Breast epithelium (tissue), 3 donors: ENCODE results near the gene CPM.

Experiments used
- CTCF ChIP-seq, 3 donors: fragments of 450-650 bp; IDR thresholded peaks; one replicate each; pipeline ENCODE4 v1.5.1; 2016 to 2017; ENCODE audit warnings: antibody characterized with exemption in 3 of 3, mild to moderate bottlenecking in 3 of 3, moderate library complexity in 3 of 3
- POLR2A ChIP-seq: fragments of 450-650 bp; IDR thresholded peaks from one replicate; pipeline ENCODE4 v1.6.1; 2016; ENCODE audit warnings: antibody characterized with exemption, mild to moderate bottlenecking, moderate library complexity

GRCh38 chr12:68939505-68939904 lies 6.5 kb upstream of the CPM start:
- TF ChIP-seq CTCF (IDR thresholded peaks at IDR 0.05) (no peak), POLR2A (no peak)
